ENCODE results near the gene PRR33.

PRR33 gene

GRCh38 chr11:1861435-1862411 lies 30.0 kb downstream of the PRR33 start:
- DNase-seq, result no peak

- no peak for DNase-seq
These were observed 31.6 kb downstream of the PRR33 start for GRCh38 chr11:1860108-1860507.

- DNase-seq, result no peak
These were observed 32.7 kb downstream of the PRR33 start for GRCh38 chr11:1859004-1859403.

GRCh38 chr11:1858576-1858975 lies 33.1 kb downstream of the PRR33 start:
- no peak for DNase-seq

- no peak for DNase-seq
These were observed 33.5 kb downstream of the PRR33 start for GRCh38 chr11:1858154-1858553.

- no peak for DNase-seq
These were observed 34.6 kb downstream of the PRR33 start for GRCh38 chr11:1857064-1857463.

GRCh38 chr11:1856306-1857005 lies 35.2 kb downstream of the PRR33 start:
- DNase-seq, result no peak

- DNase-seq, result no peak
These were observed 35.8 kb downstream of the PRR33 start for GRCh38 chr11:1855886-1856265.

- no peak for DNase-seq
These were observed 36.5 kb downstream of the PRR33 start for GRCh38 chr11:1854949-1855885.

GRCh38 chr11:1854132-1854948 lies 37.4 kb downstream of the PRR33 start:
- no peak for DNase-seq

- no peak for DNase-seq
These were observed 38.1 kb downstream of the PRR33 start for GRCh38 chr11:1853376-1854131.

GRCh38 chr11:1852877-1853276 lies 38.8 kb downstream of the PRR33 start, which contains the start of gene LSP1:
Gene LSP1 (plus strand): TSS chr11:1853084. CDS start chr11:1853145, 61 bp downstream.
- DNase-seq, result no peak

- DNase-seq, result no peak
These were observed 39.3 kb downstream of the PRR33 start for GRCh38 chr11:1852271-1852876.

GRCh38 chr11:1851468-1852180 lies 40.1 kb downstream of the PRR33 start:
- DNase-seq, result no peak

- no peak for DNase-seq
These were observed 42.9 kb downstream of the PRR33 start for GRCh38 chr11:1848640-1849430.

- DNase-seq, result no peak
These were observed 43.6 kb downstream of the PRR33 start for GRCh38 chr11:1847926-1848639.

- DNase-seq, result no peak
These were observed 44.5 kb downstream of the PRR33 start for GRCh38 chr11:1847006-1847735.

- no peak for DNase-seq
These were observed 45.2 kb downstream of the PRR33 start for GRCh38 chr11:1846453-1846932.
